Activated T-cell treated with anti-CD3 and anti-CD28 coated beads for 48 hours (primary cell): ENCODE measurements around the gene SPG7.
A peak's percentile ranks its signal among the peaks of the same experiment; 100 is the strongest.

ENCODE experiments used
- DNase-seq: peaks from one replicate; pipeline ENCODE4 v3.0.0-alpha.2; 2020; ENCODE audit warnings: low read depth

SPG7 gene

DNA sequence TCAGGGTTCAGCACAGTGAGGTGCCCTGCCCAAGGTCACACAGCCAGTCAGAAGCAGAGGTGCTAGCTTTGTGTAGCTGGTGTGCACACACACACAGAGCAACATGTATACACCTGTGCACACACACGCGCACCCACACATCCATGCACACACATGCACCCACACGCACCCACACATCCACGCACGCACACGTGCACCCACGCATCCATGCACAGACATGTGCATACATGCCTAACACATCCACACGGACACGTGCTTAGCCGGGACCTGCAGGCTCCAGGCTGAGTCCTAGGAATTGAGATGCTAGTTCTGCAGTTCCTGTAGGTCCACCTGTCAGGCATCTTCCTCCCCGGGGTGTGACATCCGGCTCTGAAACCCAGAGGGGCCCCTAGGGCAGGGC, 92.2 kb downstream of the SPG7 start:
- no peak for DNase-seq

DNA sequence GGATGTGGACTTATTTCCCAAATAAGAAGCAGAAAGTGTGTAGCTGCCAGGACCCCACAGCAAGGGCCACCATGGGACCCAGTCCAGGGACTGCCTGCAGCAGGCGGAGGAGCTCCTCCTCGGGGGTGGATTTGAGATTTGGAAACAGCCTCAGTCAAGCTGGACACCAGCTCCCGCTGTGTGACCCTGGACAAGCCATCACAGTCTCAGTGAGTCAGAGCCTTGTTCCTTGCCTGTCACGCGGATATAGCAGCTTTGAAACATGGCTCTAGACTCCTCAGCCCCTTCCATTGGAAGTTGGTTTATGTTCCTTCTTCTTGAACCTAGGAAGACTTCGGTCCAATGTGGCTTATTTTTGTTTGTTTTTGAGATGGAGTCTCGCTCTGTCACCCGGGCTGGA, 92.8 kb downstream of the SPG7 start:
- no peak for DNase-seq

DNA sequence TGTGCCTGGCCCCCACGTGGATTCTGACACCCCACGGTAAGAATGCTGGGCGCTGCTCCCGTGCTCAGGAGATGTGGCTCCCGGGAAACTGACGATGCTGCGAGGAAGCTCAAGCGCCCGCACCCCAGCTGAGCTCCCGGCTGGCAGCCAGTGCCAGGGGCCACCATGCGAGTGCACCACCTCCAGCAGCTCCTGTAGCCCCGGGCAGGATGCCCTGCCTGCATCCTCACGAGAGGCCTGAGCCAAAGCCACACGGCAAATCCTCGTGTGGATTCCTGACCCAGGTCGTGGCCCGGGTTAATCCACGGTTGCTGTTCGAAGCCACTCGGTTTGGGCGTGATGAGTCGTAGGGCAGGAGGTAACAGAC, 93.7 kb downstream of the SPG7 start:
- DNase-seq = no peak

DNA sequence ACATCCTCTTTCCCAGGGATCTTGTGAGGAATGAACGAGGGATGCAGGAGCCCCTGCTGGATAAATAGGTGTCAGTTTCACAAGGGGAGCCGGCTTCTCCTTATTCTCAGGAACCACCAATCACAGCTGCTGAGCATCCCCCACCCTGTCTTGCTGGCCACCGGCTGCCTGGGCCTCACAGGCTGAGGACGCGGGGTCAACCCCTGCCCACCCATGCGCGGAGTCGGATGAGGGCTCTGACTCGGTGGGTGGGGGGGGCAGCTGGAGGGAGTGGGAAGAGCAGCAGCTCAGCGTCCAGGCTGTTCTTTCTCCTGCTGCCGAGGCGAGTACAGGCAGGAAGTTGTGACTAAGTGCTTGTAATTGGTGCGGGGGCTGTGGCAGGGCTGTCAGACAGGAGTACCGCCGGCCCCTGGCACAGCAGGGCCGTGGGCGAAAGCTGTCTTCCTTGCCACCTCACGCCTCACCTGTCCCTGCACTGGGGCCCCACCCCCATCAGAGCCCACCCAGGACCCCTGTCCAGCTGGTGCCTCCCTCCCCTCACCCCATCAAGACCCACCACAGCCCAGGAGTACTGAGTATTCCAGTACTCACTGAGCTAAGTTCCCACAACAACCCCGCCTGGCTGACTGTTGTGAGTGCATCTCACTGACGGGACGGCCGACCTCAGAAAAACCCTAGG, 94.2 kb downstream of the SPG7 start:
- DNase-seq = peak; percentile 58

DNA sequence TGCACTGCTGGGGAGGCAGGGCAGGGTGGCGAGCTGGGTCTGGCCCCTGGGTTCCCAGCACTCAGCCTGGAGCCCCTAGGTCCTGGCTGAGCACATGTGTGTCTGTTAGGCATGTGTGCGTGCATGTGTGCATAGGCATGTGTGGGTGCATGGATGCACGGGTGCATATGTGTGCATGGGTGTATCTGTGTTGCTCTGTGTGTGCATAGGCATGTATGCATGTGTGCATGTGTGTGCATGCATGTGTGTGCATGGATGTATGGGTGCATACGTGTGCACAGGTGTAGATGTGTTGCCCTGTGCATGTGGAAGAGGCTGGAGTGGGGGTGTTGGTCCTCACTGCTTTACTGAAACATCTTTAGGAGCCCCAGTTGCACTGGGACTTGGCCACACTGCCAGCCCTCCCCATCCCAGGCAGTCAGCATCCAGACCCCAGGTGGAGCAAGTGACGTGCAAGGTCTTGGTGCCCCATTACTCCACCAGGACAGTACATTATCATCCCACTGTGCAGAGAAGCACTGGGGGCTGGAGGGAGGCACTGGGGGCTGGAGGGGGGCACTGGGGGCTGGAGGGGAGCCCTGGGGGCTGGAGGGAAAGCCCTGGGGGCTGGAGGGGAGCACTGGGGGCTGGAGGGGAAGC, 94.9 kb downstream of the SPG7 start:
- DNase-seq = no peak

DNA sequence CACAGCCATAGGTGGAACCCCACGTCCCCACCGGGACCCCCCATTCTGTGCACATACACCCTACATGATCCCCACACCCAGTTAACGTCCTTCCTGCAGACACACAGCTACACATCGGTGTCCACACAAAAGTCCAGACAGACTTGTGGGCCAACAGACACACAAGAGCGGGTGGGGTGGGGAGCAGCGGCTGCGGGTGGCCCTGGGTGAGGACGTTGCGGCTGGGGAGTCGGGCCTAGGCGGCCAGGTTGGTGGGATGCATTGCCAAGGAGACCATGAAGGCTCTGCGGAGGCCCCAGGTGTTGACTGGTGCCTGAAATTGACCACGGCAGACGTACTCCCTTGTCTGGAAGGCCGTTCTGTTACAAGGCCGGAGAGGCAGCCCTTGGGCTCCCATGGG, 96.6 kb downstream of the SPG7 start:
- DNase-seq = no peak

DNA sequence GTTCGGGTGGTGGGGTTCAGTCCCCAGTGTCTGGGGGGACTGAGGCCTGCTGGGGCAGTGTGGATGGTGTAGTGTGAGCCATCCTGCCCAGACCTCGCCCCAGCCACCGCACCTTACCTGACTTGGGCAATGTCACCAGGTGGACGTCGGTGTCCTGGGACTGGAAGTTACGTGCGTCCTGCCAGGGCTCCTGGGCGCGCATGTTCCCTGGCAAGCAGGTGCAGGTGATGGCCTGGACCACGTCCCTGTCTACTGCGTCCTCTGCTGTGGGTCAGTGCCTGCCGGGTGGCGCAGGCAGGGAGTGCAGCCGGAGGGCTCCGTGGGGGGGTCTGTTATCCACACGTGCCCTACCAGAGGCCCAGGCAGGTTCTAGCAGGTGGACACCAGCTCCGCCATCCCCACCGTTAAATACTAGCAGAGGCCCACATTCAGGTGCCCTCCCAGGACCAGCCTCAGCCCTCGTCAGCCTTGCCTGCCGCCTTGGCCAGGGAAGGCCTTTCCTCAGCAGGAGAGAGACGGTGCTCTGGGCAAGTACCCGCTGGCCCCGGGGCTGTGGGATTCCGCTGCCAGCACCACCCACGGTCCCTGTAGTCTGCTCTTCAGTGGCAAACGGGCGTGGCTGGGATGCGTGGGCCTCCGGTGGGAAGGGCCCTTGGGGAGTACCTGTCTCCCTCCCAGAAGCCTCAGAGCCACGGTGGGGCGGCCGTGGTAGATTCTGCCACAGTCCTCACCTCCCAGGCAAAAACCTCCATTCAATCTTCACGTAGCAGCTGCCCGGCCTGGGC, 97.2 kb downstream of the SPG7 start:
- DNase-seq = no peak

DNA sequence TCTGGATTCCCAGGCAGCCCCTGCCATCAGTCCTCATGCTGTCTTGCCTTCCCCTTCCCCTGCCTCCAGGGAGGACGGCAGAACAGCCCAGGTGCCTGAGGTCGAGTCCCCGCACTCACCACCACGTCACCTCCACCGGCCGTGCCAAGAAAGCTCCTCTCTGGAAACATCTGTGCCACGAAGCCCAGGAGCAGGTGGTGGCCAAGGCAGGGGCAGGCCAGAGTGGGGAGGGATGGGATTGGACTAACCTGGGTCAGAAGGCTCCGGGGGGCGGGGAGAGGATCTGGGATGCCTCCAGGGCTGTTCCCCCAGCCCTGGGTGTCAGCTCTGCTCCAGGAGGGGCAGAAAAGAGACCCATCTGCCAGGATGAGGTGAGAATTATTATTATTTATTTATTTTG, 97.8 kb downstream of the SPG7 start:
- DNase-seq = no peak
